DND-41 (cell line): Measurements from ENCODE around the gene LYPD6B.

Experiments used
- CTCF ChIP-seq: IDR thresholded peaks from 2 replicates; pipeline ENCODE4 v1.5.1; 2012; ENCODE audit warnings: borderline replicate concordance, low read length, moderate library complexity, mild to moderate bottlenecking; ENCODE audit not compliant: poor library complexity, severe bottlenecking; ENCODE audit errors: extremely low read depth
- EZH2 ChIP-seq: IDR thresholded peaks from 3 replicates; pipeline ENCODE4 v1.6.1; 2012; ENCODE audit warnings: borderline replicate concordance, low read depth, mild to moderate bottlenecking, moderate library complexity, low read length, inconsistent platforms; ENCODE audit not compliant: severe bottlenecking

- no peak for TF ChIP-seq CTCF
- TF ChIP-seq EZH2: no peak
Observed at GRCh38 chr2:149156971-149157740, 118.7 kb downstream of the LYPD6B start.
